Endothelial cell (in vitro differentiated cells): ENCODE data around the gene ECHDC1. TPM values are rescaled to one million over a fixed set of nuclear protein-coding genes. Genes with fewer than 3 reads are reported as not detected.

Experiments used
- DNase-seq: peaks from one replicate; pipeline ENCODE4 v3.0.0; 2021; ENCODE audit warnings: low spot score
- H3K27ac Mint-ChIP-seq: one replicate; pipeline ENCODE4 v1.8.0; 2021; ENCODE audit warnings: mixed read lengths, inconsistent platforms; ENCODE audit not compliant: unreplicated experiment
- H3K27me3 Mint-ChIP-seq: one replicate; pipeline ENCODE4 v1.8.0; 2021; ENCODE audit warnings: mild to moderate bottlenecking, moderate library complexity, mixed read lengths, inconsistent platforms; ENCODE audit not compliant: unreplicated experiment
- H3K36me3 Mint-ChIP-seq: one replicate; pipeline ENCODE4 v1.8.0; 2021; ENCODE audit warnings: mild to moderate bottlenecking, low read depth, mixed read lengths, inconsistent platforms; ENCODE audit not compliant: unreplicated experiment
- H3K4me1 Mint-ChIP-seq: one replicate; pipeline ENCODE4 v1.8.0; 2021; ENCODE audit warnings: mild to moderate bottlenecking, mixed read lengths, inconsistent platforms; ENCODE audit not compliant: unreplicated experiment
- H3K4me3 Mint-ChIP-seq: one replicate; pipeline ENCODE4 v1.8.0; 2021; ENCODE audit warnings: mild to moderate bottlenecking, mixed read lengths, inconsistent platforms; ENCODE audit not compliant: unreplicated experiment
- H3K9me3 Mint-ChIP-seq: one replicate; pipeline ENCODE4 v1.8.0; 2021; ENCODE audit warnings: mixed read lengths, inconsistent platforms; ENCODE audit not compliant: unreplicated experiment
- total RNA-seq: library from RNA; stranded (reverse); fragmentation: NEBNext Ultra II Directional; extraction: Animal tissue kit (Norgen Biotek cat#: 25700); gene quantifications from one replicate; pipeline ENCODE4 v1.2.1, GENCODE V29; 2021; ENCODE audit not compliant: unreplicated experiment
- TF ChIP-seq, protein P1 (sequence below): fragments of 200-600 bp; sonication (generic); IDR thresholded peaks from one replicate; pipeline ENCODE4 v1.5.0; 2021; ENCODE audit warnings: antibody characterized with exemption; ENCODE audit not compliant: unreplicated experiment

The ECHDC1 gene
- total RNA-seq, 1 donor from 2014 or later = 84.1 TPM

DNA sequence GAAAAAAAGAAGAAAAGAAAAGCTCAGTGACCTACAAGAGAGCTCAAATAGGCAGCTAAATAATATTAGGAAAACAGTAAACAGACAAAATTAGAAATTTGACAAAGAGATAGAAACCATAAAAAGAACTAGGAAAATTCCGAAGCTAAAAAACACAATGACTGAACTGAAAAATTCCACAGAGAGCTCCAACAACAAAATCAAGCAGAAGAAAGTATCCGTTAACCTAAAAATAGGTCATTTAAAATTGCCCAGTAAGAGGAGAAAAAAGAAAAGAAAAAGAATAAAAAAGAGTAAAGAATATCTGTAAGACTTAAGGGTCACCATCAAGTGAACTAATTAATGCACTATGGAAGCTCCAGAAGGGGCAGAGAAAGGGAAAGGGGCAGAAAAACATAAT is 6.6 kb upstream of the ECHDC1 start:
- Mint-ChIP-seq H3K9me3 (no peaks in the 10 kb centered on the region), H3K4me1 (peaks cover 5% of the 10 kb centered on the region), H3K27me3 (no peaks in the 10 kb centered on the region), H3K36me3 (peaks cover 12% of the 10 kb centered on the region), H3K4me3 (no peak overlapping the region), H3K27ac (no peak overlapping the region)
- no peak for DNase-seq
- TF ChIP-seq, protein P1, sequence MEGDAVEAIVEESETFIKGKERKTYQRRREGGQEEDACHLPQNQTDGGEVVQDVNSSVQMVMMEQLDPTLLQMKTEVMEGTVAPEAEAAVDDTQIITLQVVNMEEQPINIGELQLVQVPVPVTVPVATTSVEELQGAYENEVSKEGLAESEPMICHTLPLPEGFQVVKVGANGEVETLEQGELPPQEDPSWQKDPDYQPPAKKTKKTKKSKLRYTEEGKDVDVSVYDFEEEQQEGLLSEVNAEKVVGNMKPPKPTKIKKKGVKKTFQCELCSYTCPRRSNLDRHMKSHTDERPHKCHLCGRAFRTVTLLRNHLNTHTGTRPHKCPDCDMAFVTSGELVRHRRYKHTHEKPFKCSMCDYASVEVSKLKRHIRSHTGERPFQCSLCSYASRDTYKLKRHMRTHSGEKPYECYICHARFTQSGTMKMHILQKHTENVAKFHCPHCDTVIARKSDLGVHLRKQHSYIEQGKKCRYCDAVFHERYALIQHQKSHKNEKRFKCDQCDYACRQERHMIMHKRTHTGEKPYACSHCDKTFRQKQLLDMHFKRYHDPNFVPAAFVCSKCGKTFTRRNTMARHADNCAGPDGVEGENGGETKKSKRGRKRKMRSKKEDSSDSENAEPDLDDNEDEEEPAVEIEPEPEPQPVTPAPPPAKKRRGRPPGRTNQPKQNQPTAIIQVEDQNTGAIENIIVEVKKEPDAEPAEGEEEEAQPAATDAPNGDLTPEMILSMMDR = no peak

DNA sequence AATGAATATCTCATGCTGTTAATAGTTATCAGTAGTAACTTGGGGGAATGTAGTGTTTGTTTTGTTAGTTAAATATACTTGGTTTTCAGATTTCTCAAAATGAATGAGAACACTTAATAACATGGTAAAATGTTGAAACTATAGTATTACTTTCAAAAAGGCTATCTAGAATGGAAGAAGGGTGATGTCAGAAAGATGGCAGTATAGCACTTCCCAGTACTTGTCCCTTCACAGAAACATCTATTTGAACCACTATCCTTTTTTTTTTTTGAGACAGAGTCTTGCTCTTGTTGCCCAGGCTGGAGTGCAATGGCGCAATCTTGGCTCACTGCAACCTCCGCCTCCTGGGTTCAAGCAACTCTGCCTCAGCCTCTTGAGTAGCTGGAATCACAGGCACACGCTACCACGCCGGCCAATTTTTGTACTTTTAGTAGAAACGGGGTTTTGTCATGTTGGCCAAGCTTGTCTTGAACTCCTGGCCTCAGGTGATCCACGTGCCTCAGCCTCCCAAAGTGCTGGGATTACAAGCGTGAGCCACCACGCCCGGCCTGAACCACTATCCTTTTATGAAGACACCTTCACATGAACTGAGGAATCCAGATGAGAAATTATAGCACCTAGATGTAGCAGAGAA is 4.7 kb upstream of the ECHDC1 start:
- no peak for DNase-seq
- TF ChIP-seq, protein P1 = no peak
- H3K36me3 Mint-ChIP-seq = peaks cover 9% of the 10 kb centered on the region
- H3K4me3 Mint-ChIP-seq = no peak overlapping the region
- peaks cover 3% of the 10 kb centered on the region for H3K4me1 Mint-ChIP-seq
- no peaks in the 10 kb centered on the region for H3K27me3 Mint-ChIP-seq
- H3K27ac Mint-ChIP-seq = peak overlapping the region; percentile 37
- no peaks in the 10 kb centered on the region for H3K9me3 Mint-ChIP-seq

DNA sequence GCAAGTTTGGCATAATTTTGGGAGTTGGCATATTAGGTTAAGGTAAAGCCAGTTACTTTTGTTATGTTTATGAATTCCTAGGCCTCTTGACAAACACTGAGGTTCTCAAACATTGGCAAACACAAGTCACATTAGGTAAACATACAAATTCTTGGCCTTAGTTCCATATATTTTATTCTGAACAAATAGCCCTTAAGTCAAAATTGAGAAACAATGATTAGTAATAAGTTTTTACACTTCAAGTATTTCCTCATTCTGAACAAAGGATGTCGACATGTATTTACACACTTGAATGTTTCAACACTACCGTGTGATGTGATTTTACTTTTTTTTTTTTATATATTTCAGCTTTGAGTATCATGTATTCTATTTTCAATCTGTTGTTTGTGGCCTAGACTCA is 3.8 kb upstream of the ECHDC1 start:
- TF ChIP-seq, protein P1 = no peak
- peaks cover 3% of the 10 kb centered on the region for H3K4me1 Mint-ChIP-seq
- no peaks in the 10 kb centered on the region for H3K9me3 Mint-ChIP-seq
- H3K36me3 Mint-ChIP-seq = peaks cover 9% of the 10 kb centered on the region
- no peak overlapping the region for H3K27ac Mint-ChIP-seq
- DNase-seq = no peak
- H3K4me3 Mint-ChIP-seq = no peak overlapping the region
- H3K27me3 Mint-ChIP-seq = no peaks in the 10 kb centered on the region

DNA sequence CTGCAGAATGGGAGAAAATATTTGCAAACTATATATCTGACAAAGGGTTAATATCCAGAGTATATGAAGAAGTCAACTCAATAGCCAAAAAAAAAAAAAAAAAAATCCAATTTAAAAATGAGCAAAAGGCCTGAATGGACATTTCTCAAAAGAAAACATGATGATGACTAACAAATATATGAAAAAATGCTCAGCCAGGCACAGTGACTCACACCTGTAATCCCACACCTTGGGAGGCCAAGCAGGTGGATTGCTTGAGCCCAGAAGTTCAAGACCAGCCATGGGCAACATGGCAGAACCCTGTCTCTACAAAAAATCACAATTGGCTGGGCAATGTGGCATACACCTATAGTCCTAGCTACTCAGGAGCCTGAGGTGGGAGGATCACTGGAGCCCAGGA is 2.1 kb upstream of the ECHDC1 start:
- TF ChIP-seq, protein P1 = no peak
- Mint-ChIP-seq H3K27ac (no peak overlapping the region), H3K9me3 (no peaks in the 10 kb centered on the region), H3K4me3 (peak overlapping the region; percentile 34), H3K36me3 (peaks cover 9% of the 10 kb centered on the region), H3K4me1 (peaks cover 9% of the 10 kb centered on the region), H3K27me3 (peaks cover 2% of the 10 kb centered on the region)
- DNase-seq = no peak

DNA sequence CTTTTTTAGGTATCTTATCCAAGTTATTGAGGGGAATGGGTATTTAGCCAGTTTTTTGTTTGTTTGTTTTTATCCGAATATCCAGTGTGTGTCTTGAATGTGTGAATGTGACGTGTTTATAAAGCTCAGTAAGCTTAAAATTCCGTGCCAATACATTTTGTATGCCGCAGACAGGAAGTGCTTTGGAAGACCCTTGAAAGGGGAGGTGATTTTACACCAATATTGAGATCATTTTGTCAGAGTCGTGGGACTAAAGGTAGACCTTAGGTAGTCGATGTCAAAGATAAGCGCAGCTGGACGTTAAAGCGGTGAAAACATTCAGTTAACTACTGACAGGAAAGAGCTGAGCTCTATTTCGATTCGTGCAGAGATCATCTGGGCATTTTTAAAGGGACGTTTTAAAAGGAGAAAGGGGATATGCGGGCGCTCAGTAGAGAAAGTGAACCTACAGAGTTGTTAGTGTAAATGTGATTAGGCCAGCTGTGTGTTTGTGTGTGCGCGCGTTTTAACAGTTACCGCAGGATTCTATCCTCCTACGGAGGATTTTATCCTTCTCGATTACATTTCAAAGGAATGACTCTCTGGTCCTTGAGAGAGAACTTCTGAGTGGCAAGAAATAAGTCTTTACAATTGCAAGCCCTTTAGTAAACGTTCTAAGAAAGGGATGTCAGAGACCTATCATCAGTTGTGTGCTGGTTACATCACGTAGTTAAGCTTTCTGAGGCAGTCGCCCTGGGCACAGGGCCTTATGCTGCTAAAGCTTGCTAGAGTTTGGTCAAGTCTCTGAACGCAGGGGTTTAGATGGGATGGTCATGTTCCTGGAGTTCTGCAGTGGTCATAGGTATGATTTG is 625 bp upstream of the ECHDC1 start:
- DNase-seq = no peak
- peaks cover 2% of the 10 kb centered on the region for H3K27me3 Mint-ChIP-seq
- peaks cover 4% of the 10 kb centered on the region for H3K36me3 Mint-ChIP-seq
- H3K9me3 Mint-ChIP-seq = no peaks in the 10 kb centered on the region
- TF ChIP-seq, protein P1 = no peak
- no peak overlapping the region for H3K4me3 Mint-ChIP-seq
- H3K27ac Mint-ChIP-seq = no peak overlapping the region
- peaks cover 18% of the 10 kb centered on the region for H3K4me1 Mint-ChIP-seq
